ENCODE data around the gene MGST2.
A peak's percentile ranks its signal among the peaks of the same experiment; 100 is the strongest.

Gene MGST2

GRCh38 chr4:139645458-139645857 is 20.2 kb upstream of the MGST2 start:
- DNase-seq: no peak

- DNase-seq: no peak
Observed at GRCh38 chr4:139647184-139647583, 18.4 kb upstream of the MGST2 start.

- DNase-seq: no peak
Observed at GRCh38 chr4:139647952-139648351, 17.7 kb upstream of the MGST2 start.

- DNase-seq: peak; percentile 67 to 72
Observed at GRCh38 chr4:139651282-139652194, 14.1 kb upstream of the MGST2 start.

- DNase-seq: no peak
Observed at GRCh38 chr4:139654516-139654915, 11.1 kb upstream of the MGST2 start.

- no peak for DNase-seq
Observed at GRCh38 chr4:139655116-139655515, 10.5 kb upstream of the MGST2 start.

- DNase-seq: peak; percentile 54 to 66
Observed at GRCh38 chr4:139656614-139657486, 8.8 kb upstream of the MGST2 start.

- DNase-seq: no peak
Observed at GRCh38 chr4:139658185-139658584, 7.4 kb upstream of the MGST2 start.

GRCh38 chr4:139658586-139659382 is 6.8 kb upstream of the MGST2 start:
- no peak for DNase-seq

- DNase-seq: no peak
Observed at GRCh38 chr4:139659735-139660424, 5.7 kb upstream of the MGST2 start.

GRCh38 chr4:139660568-139661043 is 5.0 kb upstream of the MGST2 start:
- no peak for DNase-seq

- DNase-seq: no peak
Observed at GRCh38 chr4:139663561-139664138, 2.0 kb upstream of the MGST2 start.

GRCh38 chr4:139664442-139664841 is 1.2 kb upstream of the MGST2 start:
- no peak for DNase-seq

- no peak for DNase-seq
Observed at GRCh38 chr4:139665079-139665689, 435 bp upstream of the MGST2 start.

- DNase-seq: no peak
Observed at GRCh38 chr4:139666735-139667281, 1.2 kb downstream of the MGST2 start.

- DNase-seq: no peak
Observed at GRCh38 chr4:139668036-139668435, 2.4 kb downstream of the MGST2 start.

GRCh38 chr4:139668658-139669201 is 3.1 kb downstream of the MGST2 start:
- no peak for DNase-seq

GRCh38 chr4:139669335-139669734 is 3.7 kb downstream of the MGST2 start:
- no peak for DNase-seq

- no peak for DNase-seq
Observed at GRCh38 chr4:139669890-139670289, 4.3 kb downstream of the MGST2 start.

GRCh38 chr4:139670775-139671174 is 5.2 kb downstream of the MGST2 start:
- no peak for DNase-seq

GRCh38 chr4:139672215-139672614 is 6.6 kb downstream of the MGST2 start:
- no peak for DNase-seq

All from CD4-positive, alpha-beta T cell treated with Interleukin-4 for 1 hour (primary cell).